Smooth muscle cell (in vitro differentiated cells): ENCODE measurements around the gene CDH12. TPM values are rescaled to one million over a fixed set of nuclear protein-coding genes. Genes with fewer than 3 reads are reported as not detected.

Experiments used
- DNase-seq: peaks from one replicate; lab custom pipeline; 2025; ENCODE audit not compliant: unreplicated experiment; lab: John Stamatoyannopoulos, UW
- H2AFZ ChIP-seq: fragments of 200-600 bp; sonication (generic); 2 replicates; pipeline ENCODE4 v1.6.0; 2016; ENCODE audit warnings: antibody characterized with exemption, low read depth, mild to moderate bottlenecking
- H3F3A ChIP-seq: fragments of 200-600 bp; sonication (generic); 2 replicates; pipeline ENCODE4 v1.6.0; 2017; ENCODE audit warnings: antibody characterized with exemption, low read depth
- H3K27ac ChIP-seq: fragments of 200-600 bp; sonication (generic); 2 replicates; pipeline ENCODE4 v1.5.1; 2016; ENCODE audit warnings: low read depth, mild to moderate bottlenecking
- H3K27me3 ChIP-seq: fragments of 200-600 bp; sonication (generic); 2 replicates; pipeline ENCODE4 v1.6.1; 2016; ENCODE audit warnings: low read depth, mild to moderate bottlenecking
- H3K36me3 ChIP-seq: fragments of 200-600 bp; sonication (generic); 2 replicates; pipeline ENCODE4 v1.5.1; 2016; ENCODE audit warnings: low read depth
- H3K4me1 ChIP-seq: fragments of 200-600 bp; sonication (generic); 2 replicates; pipeline ENCODE4 v1.5.1; 2016; ENCODE audit warnings: low read depth
- H3K4me2 ChIP-seq: fragments of 200-600 bp; sonication (generic); 2 replicates; pipeline ENCODE4 v1.6.0; 2016; ENCODE audit warnings: mild to moderate bottlenecking
- H3K4me3 ChIP-seq: fragments of 200-600 bp; sonication (generic); 2 replicates; pipeline ENCODE4 v1.5.1; 2016; ENCODE audit warnings: mild to moderate bottlenecking
- H3K79me2 ChIP-seq: fragments of 200-600 bp; sonication (generic); 2 replicates; pipeline ENCODE4 v1.6.0; 2016; ENCODE audit warnings: low read depth, mild to moderate bottlenecking
- H3K9ac ChIP-seq: fragments of 200-600 bp; sonication (generic); 2 replicates; pipeline ENCODE4 v1.6.0; 2016; ENCODE audit warnings: low read depth
- H3K9me3 ChIP-seq: fragments of 200-600 bp; sonication (generic); replicated peaks from 2 replicates; pipeline ENCODE4 v1.5.1; 2016; ENCODE audit warnings: low read depth
- H4K20me1 ChIP-seq: fragments of 200-600 bp; sonication (generic); 2 replicates; pipeline ENCODE4 v1.6.0; 2016; ENCODE audit warnings: low read depth
- WGBS: methylation state at CpG from one replicate; pipeline ENCODE4 v1.1.7; 2016; ENCODE audit warnings: low lambda C conversion rate; 5-methylcytosine and 5-hydroxymethylcytosine counted together
- polyA plus RNA-seq: library from polyadenylated mRNA; unstranded; fragments of >200 nt; fragmentation: Nextera tagmentation; extraction: Ambion mirVana; gene quantifications from 2 replicates; pipeline ENCODE4 v1.2.1, GENCODE V29; 2016
- total RNA-seq: library from RNA; depleted of rRNA; stranded (reverse); fragments of >200 nt; gene quantifications from 2 replicates; pipeline ENCODE4 v1.2.3, GENCODE V29; 2014
- TF ChIP-seq, protein P1 (sequence below): fragments of 200-600 bp; sonication (generic); IDR thresholded peaks from 2 replicates; pipeline ENCODE4 v1.5.1; 2017; ENCODE audit warnings: borderline replicate concordance, mild to moderate bottlenecking, antibody characterized with exemption; ENCODE audit not compliant: insufficient read depth, poor library complexity, severe bottlenecking

Gene CDH12
- total and polyA plus RNA-seq, 2 experiments from 2014 or later = not detected

DNA sequence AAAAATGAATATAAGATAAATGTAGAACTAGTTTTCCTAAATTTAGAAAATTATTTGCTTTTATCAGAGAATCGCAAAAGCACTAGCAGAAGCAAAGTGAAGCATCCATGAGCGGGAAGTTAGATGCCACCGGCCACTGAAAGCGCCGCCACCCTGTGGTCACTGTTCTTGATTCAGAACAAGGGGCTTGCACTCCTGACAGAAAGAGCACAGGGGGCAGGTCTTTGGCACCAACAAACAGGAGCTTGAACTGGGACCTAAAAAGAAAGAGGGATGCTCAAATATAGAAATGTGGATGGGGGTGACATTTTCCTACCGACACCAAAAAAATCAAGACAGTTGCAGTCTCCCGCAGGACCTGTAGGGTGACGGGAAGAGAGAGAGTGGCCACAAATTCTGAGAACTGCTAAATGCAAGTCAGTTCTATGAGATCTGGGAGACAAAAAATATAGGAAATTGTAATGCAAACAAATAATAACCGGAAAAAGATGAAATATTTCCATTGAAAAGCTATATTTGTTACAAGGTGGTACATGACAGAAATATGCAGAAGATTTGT lies 144.3 kb downstream of the CDH12 start:
- Histone ChIP-seq H3K27me3 (no peaks in the 10 kb centered on the region), H3K4me1 (no peaks in the 10 kb centered on the region), H3K27ac (no peak overlapping the region), H3K79me2 (no peaks in the 10 kb centered on the region), H3K4me2 (no peak overlapping the region), H3K9me3 (no peaks in the 10 kb centered on the region), H3K9ac (no peak overlapping the region), H3F3A (no peaks in the 10 kb centered on the region), H2AFZ (no peak overlapping the region), H4K20me1 (no peaks in the 10 kb centered on the region), H3K4me3 (no peak overlapping the region), H3K36me3 (no peaks in the 10 kb centered on the region)
- TF ChIP-seq, protein P1, sequence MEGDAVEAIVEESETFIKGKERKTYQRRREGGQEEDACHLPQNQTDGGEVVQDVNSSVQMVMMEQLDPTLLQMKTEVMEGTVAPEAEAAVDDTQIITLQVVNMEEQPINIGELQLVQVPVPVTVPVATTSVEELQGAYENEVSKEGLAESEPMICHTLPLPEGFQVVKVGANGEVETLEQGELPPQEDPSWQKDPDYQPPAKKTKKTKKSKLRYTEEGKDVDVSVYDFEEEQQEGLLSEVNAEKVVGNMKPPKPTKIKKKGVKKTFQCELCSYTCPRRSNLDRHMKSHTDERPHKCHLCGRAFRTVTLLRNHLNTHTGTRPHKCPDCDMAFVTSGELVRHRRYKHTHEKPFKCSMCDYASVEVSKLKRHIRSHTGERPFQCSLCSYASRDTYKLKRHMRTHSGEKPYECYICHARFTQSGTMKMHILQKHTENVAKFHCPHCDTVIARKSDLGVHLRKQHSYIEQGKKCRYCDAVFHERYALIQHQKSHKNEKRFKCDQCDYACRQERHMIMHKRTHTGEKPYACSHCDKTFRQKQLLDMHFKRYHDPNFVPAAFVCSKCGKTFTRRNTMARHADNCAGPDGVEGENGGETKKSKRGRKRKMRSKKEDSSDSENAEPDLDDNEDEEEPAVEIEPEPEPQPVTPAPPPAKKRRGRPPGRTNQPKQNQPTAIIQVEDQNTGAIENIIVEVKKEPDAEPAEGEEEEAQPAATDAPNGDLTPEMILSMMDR = no peak
- DNase-seq = no peak
- 64% methylated on average over 9 of the region's 9 CpGs for WGBS

- no peak overlapping the region for H3K4me3 ChIP-seq
- no peak overlapping the region for H3K9ac ChIP-seq
- TF ChIP-seq, protein P1 = no peak
- 76% methylated on average over 1 of the region's 1 CpG for WGBS
- no peak overlapping the region for H3K27ac ChIP-seq
- DNase-seq = no peak
- H3K4me2 ChIP-seq = no peak overlapping the region
- H2AFZ ChIP-seq = no peak overlapping the region
- H3K4me1 ChIP-seq = no peaks in the 10 kb centered on the region
- H3F3A ChIP-seq = no peaks in the 10 kb centered on the region
- H3K79me2 ChIP-seq = no peaks in the 10 kb centered on the region
- no peaks in the 10 kb centered on the region for H4K20me1 ChIP-seq
- H3K27me3 ChIP-seq = no peaks in the 10 kb centered on the region
- no peaks in the 10 kb centered on the region for H3K9me3 ChIP-seq
- H3K36me3 ChIP-seq = no peaks in the 10 kb centered on the region
Measured at GRCh38 chr5:22706901-22707300, 146.2 kb downstream of the CDH12 start.

GRCh38 chr5:22699319-22699718 lies 153.8 kb downstream of the CDH12 start:
- TF ChIP-seq, protein P1 = no peak
- Histone ChIP-seq H3K4me3 (no peak overlapping the region), H2AFZ (no peak overlapping the region), H4K20me1 (no peaks in the 10 kb centered on the region), H3K9me3 (no peaks in the 10 kb centered on the region), H3K27me3 (no peaks in the 10 kb centered on the region), H3F3A (no peaks in the 10 kb centered on the region), H3K9ac (no peak overlapping the region), H3K27ac (no peak overlapping the region), H3K36me3 (no peaks in the 10 kb centered on the region), H3K4me1 (no peaks in the 10 kb centered on the region), H3K79me2 (no peaks in the 10 kb centered on the region), H3K4me2 (no peak overlapping the region)
- WGBS = 84% methylated on average over 5 of the region's 5 CpGs
- no peak for DNase-seq

DNA sequence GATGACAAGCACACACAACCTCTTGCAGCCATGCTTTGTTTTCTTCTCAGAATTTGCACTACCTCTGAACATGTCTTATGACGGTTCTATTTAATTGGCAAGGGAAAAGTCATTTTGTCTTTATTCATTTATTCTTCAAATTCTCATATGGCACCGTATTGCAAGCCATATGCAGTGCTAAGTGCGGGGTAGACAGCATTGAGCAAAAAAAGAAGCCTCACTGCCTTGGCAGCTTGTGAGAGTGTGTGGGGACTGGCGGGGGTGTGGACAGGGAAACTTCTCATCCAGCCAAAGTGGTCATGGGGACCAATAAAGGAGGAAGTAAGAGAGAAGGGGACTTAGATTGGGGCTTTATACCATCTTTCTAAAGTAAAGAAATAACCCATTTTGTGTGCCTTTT lies 160.0 kb downstream of the CDH12 start:
- Histone ChIP-seq H3K79me2 (no peaks in the 10 kb centered on the region), H3K4me3 (no peak overlapping the region), H3K27me3 (no peaks in the 10 kb centered on the region), H3K36me3 (no peaks in the 10 kb centered on the region), H3K9me3 (no peaks in the 10 kb centered on the region), H3K4me2 (no peak overlapping the region), H3K9ac (no peak overlapping the region), H3K27ac (no peak overlapping the region), H2AFZ (no peak overlapping the region), H3K4me1 (no peaks in the 10 kb centered on the region), H3F3A (no peaks in the 10 kb centered on the region), H4K20me1 (no peaks in the 10 kb centered on the region)
- 92% methylated on average over 4 of the region's 4 CpGs for WGBS
- TF ChIP-seq, protein P1 = no peak
- DNase-seq = no peak
